GM19395 (cell line): ENCODE measurements around the gene KIR2DL4.
"Not testable (repeated sequence)": the region's sequence is repeated elsewhere in the genome, so short reads cannot be mapped to it uniquely, and the experiment has no call there.

Experiments
- ATAC-seq: cut with Tn5 transposase; IDR thresholded peaks from one replicate; pipeline ENCODE4 v1.9.1; 2021; ENCODE audit warnings: mild to moderate bottlenecking, moderate library complexity; ENCODE audit not compliant: unreplicated experiment

The KIR2DL4 gene

DNA sequence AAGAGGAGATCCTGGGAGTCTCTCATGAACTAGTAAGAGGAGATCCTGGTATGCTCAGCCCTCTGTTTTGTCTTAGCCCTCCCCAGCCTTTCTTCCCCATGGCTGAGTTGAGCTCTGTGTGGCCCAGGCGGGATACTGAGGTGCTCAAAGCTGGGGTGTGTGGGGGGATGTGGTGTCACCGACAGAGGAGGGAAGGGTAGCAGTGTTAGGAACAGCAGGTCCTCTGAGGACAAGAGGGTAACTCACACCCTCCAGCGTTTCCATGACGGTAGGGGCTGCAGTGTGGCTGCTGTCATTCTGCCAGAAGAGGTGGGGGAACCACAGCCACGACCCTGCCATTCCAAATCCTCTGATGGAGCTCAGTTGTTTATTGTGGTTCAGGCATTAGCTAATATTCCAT lies 691 bp downstream of the KIR2DL4 start:
- ATAC-seq = no peak

DNA sequence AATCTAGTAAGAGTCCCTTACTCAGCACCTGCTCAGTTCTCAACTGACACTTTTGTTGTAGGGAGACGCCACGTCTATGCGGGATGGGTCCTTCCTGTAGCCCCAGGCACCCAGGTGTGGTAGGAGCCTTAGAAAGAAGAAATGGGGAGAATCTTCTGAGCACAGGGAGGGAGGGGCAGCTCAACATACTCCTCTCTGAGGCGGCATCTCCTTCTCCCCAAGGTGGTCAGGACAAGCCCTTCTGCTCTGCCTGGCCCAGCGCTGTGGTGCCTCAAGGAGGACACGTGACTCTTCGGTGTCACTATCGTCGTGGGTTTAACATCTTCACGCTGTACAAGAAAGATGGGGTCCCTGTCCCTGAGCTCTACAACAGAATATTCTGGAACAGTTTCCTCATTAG lies 1.2 kb downstream of the KIR2DL4 start:
- ATAC-seq = no peak

DNA sequence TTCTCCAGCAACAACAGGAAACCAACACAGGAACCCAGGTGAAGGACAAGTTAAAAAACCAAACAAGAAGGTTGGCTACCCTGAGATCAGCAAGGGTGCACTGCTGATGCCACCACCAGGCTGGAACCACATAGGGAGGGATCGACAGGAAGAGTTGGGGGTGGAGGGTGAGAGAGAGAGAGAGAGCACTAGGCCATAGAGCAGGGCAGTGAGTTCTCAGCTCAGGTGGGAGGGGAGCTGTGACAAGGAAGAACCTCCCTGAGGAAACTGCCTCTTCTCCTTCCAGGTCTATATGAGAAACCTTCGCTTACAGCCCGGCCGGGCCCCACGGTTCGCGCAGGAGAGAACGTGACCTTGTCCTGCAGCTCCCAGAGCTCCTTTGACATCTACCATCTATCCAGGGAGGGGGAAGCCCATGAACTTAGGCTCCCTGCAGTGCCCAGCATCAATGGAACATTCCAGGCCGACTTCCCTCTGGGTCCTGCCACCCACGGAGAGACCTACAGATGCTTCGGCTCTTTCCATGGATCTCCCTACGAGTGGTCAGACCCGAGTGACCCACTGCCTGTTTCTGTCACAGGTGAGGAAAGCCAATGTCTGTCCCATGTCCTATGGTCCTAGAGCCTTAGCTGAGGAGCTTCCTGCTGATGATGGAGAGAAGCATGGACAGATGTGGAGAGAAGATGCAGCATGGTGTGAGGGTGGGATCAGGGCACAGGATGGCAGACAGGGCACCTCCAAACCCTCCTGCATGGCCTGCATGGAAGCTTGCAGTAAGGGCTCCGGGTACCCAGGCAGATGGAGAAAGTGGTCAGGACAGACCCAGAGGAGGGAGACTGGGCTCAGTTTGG lies 2.5 kb downstream of the KIR2DL4 start:
- no peak for ATAC-seq

DNA sequence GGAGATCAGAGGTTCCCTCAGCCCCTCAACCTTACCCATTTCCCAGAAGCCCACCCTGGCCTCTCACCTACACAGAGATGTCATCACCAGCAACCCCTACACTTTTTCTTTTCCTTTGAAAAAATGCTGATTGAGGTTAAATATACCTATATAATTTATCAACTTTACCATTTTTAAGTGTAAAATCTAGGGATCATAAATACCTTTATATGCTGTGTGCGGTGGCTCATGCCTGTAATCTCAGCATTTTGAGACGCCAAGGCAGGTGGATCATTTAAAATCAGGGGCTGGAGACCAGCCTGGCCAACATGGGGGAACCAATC lies 3.1 kb downstream of the KIR2DL4 start:
- ATAC-seq = no peak

DNA sequence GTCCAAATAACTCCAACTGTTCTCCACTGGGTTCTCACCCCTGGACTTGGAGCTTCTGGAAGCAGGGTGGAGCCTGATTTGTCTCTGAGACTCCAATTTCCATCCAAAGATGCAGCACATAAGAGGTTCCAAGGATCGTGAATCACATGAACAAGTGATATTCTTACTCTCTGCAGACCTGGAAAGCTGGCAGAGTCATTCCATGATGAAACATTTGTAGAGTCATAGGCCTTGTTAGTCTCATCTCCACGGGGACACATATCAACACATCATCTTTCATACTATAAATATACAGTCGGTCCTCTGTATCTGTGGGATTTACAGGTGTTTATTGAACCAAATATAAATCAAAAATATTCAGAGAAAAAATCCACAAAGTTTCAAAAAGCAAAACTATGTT lies 11.2 kb downstream of the KIR2DL4 start:
- ATAC-seq = not testable (repeated sequence)

DNA sequence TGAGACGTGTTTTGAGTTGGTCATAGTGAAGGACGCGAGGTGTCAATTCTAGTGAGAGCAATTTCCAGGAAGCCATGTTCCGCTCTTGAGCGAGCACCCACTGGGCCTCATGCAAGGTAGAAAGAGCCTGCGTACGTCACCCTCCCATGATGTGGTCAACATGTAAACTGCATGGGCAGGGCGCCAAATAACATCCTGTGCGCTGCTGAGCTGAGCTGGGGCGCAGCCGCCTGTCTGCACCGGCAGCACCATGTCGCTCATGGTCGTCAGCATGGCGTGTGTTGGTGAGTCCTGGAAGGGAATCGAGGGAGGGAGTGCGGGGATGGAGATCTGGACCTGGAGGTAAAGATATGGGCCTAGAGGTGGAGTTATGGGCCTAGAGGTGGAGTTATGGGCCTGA lies 12.8 kb downstream of the KIR2DL4 start, which contains the start of gene KIR3DL1:
KIR3DL1 (plus strand) TSS at position 218 of the 400 bp plus-strand sequence.
- ATAC-seq = not testable (repeated sequence)

DNA sequence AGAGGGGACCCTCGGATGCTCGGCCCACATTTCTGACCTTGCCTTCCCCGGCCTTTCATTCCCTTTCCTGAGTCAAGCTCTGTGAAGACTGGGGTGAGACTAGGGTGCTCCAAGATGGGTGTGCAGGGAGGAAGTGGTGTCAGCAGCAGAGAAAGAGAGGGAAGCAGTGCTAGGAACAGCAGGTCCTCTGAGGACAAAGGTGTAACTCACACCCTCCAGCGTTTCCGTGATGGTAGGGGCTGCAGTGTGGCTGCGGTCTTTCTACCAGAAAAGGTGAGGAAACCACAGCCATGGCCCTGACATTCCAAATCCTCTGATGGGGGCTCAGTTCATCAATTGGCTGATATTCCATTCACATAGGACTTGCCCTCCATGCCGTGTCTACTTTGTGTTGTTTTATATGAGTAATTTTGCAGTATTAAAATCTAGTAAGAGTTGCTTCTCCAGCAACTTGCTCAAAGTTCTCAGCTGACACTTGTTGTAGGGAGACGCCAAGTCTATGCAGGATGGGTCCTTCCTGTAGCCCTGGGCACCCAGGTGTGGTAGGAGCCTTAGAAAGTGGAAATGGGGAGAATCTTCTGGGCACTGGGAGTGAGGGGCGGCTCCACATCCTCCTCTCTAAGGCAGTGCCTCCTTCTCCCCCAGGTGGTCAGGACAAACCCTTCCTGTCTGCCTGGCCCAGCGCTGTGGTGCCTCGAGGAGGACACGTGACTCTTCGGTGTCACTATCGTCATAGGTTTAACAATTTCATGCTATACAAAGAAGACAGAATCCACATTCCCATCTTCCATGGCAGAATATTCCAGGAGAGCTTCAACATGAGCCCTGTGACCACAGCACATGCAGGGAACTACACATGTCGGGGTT lies 14.5 kb downstream of the KIR2DL4 start:
- ATAC-seq = no peak

DNA sequence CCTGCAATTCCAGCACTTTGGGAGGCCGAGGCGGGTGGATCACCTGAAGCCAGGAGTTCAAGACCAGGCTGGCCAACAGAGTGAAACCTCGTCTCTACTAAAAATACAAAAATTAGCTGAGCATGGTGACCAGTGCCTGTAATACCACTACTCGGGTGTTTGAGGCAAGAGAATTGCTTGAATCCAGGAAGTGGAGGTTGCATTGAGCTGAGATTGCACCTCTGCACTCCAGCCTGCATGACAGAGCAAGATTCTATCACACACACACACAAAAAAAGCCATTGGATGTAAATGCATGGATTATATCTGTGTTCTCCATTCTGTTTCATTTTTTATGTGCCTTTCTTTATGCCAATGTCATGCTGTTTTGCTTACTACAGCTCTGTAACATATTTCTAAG lies 21.0 kb downstream of the KIR2DL4 start:
- ATAC-seq = not testable (repeated sequence)

DNA sequence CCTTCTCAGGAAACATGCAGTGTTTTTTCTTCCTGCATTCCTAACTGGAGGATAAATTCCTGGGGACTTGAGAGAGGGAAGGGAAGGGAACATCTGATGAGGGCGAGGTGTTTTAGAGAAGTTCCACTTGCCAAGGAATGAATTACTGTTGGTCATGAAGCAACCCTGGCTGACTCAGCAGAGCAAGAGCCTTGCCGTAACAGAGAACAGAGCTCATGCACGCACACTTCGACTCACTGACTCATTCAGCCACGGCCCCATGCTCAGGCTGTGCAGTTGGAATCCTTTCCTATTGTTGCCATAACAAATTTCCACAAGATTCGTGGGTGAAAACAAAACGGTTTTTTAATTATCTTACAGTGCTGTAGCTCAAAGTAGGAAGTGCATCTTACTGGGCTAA lies 21.9 kb downstream of the KIR2DL4 start:
- not testable (repeated sequence) for ATAC-seq

DNA sequence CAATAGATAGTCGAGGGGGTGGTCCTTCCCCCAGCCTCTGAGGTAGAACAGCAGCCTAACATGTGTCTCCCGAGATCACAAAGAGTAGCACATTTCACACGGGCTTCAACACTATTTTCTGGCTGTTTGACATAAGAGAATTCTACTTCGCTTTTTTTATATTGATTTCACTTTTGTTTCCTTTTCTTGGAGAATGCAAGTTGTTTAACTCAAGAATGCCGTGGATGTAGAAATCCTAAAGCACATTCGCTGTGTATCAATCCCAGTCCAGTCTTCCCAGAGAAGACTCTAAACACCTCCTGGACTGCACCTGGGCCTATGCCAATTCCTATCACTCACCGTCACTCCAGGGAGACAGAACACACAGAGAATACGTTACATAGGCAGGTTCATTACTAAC lies 24.7 kb downstream of the KIR2DL4 start:
- not testable (repeated sequence) for ATAC-seq

DNA sequence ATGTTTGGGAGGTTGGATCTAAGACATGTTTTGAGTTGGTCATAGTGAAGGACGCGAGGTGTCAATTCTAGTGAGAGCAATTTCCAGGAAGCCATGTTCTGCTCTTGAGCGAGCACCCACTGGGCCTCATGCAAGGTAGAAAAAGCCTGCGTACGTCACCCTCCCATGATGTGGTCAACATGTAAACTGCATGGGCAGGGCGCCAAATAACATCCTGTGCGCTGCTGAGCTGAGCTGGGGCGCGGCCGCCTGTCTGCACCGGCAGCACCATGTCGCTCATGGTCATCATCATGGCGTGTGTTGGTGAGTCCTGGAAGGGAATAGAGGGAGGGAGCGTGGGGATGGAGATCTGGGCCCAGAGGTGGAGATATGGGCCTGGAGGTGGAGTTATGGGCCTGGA lies 29.1 kb downstream of the KIR2DL4 start, which contains the start of gene KIR2DS4:
KIR2DS4 (plus strand) TSS at position 181 of the 400 bp plus-strand sequence.
- ATAC-seq = not testable (repeated sequence)

DNA sequence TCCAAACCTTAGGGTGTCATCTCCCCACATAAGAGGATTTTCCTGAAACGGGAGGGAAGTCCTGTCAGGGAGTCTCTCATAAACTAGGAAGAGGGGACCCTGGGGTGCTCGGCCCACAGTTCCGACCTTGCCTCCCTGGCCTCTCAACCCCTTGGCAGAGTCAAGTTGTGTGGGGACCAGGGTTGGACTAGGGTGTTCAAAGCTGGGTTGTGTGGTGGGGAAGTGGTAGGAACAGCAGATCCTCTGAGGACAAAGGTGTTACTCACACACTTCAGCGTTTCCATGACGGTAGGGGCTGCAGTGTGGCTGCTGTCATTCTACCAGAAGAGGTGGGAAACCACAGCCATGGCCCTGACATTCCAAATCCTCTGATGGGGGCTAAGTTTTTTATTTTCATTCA lies 31.7 kb downstream of the KIR2DL4 start:
- ATAC-seq = not testable (repeated sequence)

DNA sequence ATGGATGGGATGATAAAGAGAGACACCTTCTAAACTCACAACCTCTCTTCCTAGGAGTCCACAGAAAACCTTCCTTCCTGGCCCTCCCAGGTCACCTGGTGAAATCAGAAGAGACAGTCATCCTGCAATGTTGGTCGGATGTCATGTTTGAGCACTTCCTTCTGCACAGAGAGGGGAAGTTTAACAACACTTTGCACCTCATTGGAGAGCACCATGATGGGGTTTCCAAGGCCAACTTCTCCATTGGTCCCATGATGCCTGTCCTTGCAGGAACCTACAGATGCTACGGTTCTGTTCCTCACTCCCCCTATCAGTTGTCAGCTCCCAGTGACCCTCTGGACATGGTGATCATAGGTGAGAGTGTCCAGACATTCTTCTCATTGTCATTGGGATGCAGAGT lies 34.1 kb downstream of the KIR2DL4 start:
- not testable (repeated sequence) for ATAC-seq

DNA sequence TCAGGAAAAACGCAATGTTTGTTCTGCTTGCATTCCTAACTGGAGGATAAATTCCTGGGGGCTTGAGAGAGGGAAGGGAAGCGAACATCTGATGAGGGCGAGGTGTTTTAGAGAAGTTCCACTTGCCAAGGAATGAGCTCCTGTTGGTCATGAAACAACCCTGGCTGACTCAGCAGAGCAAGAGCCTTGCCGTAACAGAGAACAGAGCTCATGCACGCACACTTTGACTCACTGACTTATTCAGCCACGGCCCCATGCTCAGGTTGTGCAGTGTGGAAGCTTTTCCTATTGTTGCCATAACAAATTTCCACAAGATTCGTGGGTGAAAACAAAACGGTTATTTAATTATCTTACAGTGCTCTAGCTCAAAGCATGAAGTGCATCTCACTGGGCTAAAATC lies 39.8 kb downstream of the KIR2DL4 start:
- ATAC-seq = not testable (repeated sequence)

DNA sequence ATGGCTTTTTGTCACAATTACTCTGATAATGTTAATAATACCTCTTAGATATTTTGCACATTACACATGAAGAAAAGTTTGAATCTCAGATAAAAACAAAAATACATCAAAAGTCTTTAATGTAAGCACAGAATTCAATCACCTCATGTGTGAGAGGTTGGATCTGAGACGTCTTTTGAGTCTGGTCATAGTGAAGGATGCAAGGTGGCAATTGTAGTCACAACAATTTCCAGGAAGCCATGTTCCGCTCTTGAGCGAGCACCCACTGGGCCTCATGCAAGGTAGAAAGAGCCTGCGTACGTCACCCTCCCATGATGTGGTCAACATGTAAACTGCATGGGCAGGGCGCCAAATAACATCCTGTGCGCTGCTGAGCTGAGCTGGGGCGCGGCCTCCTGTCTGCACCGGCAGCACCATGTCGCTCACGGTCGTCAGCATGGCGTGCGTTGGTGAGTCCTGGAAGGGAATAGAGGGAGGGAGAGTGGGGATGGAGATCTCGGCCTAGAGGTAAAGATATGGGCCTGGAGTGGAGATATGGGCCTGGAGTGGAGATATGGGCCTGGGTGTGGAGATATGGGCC lies 46.7 kb downstream of the KIR2DL4 start, which contains the start of gene KIR3DL2:
KIR3DL2 (plus strand) TSS at position 383 of the 580 bp plus-strand sequence; CDS start at position 416, 33 bp downstream.
- not testable (repeated sequence) for ATAC-seq

DNA sequence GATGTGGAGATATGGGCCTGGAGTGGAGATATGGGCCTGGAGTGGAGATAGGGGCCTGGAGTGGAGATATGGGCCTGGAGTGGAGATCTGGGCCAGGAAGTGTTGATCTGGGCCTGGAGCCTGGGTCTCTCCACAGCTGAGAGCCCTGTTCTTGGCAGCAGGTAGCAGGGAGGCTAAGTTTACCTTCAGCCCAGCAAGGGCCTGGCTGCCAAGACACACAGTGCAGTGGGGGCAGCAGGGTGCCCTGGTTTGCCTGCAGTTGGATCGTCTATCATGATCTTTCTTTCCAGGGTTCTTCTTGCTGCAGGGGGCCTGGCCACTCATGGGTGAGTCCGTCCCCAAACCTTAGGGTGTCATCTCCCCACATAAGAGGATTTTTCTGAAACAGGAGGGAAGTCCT lies 47.5 kb downstream of the KIR2DL4 start:
- ATAC-seq = no peak

DNA sequence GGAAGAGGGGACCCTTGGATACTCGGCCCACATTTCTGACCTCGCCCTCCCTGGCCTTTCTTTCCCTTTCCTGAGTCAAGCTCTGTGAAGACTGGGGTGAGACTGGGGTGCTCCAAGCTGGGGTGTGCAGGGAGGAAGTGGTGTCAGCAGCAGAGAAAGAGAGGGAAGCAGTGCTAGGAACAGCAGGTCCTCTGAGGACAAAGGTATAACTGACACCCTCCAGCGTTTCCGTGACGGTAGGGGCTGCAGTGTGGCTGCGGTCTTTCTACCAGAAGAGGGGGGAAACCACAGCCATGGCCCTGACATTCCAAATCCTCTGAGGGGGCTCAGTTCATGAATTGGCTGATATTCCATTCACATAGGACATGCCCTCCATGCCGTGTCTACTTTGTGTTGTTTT lies 47.9 kb downstream of the KIR2DL4 start:
- no peak for ATAC-seq

DNA sequence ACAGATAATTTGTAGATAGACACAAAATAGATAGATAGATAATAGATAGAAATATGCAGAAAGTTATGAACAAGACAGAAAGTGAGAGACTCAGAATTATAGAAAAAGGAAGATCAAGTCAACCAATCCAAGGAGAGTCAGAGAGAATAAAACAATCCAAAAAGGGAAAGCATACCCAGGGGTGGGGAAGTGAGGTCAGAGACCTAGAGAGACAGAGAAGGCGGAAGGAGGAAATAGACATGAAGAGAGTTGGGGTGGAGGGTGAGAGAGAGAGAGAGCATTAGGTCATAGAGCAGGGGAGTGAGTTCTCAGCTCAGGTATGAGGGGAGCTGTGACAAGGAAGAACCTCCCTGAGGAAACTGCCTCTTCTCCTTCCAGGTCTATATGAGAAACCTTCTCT lies 51.8 kb downstream of the KIR2DL4 start:
- ATAC-seq = not testable (repeated sequence)

DNA sequence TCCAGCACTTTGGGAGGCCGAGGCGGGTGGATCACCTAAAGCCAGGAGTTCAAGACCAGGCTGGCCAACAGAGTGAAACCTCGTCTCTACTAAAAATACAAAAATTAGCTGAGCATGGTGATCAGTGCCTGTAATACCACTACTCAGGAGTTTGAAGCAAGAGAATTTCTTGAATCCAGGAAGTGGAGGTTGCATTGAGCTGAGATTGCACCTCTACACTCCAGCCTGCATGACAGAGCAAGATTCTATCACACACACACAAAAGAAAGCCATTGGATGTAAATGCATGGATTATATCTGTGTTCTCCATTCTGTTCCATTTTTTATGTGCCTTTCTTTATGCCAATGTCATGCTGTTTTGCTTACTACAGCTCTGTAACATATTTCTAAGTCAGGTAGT lies 55.1 kb downstream of the KIR2DL4 start:
- ATAC-seq = not testable (repeated sequence)

DNA sequence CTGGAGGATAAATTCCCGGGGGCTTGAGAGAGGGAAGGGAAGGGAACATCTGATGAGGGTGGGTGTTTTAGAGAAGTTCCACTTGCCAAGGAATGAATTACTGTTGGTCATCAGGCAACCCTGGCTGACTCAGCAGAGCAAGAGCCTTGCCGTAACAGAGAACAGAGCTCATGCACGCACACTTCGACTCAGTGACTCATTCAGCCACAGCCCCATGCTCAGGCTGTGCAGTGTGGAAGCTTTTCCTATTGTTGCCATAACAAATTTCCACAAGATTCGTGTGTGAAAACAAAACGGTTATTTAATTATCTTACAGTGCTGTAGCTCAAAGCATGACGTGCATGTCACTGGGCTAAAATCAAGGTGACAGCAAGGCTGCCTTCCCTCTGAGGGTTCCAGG lies 56.0 kb downstream of the KIR2DL4 start:
- ATAC-seq = not testable (repeated sequence)

DNA sequence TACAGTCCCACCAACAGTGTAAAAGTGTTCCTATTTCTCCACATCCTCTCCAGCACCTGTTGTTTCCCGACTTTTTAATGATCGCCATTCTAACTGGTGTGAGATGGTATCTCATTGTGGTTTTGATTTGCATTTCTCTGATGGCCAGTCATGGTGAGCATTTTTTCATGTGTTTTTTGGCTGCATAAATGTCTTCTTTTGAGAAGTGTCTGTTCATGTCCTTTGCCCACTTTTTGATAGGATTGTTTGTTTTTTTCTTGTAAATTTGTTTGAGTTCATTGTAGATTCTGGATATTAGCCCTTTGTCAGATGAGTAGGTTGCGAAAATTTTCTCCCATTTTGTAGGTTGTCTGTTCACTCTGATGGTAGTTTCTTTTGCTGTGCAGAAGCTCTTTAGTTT lies 60.0 kb downstream of the KIR2DL4 start:
- ATAC-seq = not testable (repeated sequence)
